Activated T-cell treated with anti-CD3 and anti-CD28 coated beads, Interleukin-2, amount 50 U/mL, for 48 hours (primary cell): ENCODE data around the gene AP3M1.

Experiments used
- DNase-seq, 2 experiments: peaks; one replicate each; pipeline ENCODE4 v3.0.0-alpha.2; 2020

AP3M1 gene

DNA sequence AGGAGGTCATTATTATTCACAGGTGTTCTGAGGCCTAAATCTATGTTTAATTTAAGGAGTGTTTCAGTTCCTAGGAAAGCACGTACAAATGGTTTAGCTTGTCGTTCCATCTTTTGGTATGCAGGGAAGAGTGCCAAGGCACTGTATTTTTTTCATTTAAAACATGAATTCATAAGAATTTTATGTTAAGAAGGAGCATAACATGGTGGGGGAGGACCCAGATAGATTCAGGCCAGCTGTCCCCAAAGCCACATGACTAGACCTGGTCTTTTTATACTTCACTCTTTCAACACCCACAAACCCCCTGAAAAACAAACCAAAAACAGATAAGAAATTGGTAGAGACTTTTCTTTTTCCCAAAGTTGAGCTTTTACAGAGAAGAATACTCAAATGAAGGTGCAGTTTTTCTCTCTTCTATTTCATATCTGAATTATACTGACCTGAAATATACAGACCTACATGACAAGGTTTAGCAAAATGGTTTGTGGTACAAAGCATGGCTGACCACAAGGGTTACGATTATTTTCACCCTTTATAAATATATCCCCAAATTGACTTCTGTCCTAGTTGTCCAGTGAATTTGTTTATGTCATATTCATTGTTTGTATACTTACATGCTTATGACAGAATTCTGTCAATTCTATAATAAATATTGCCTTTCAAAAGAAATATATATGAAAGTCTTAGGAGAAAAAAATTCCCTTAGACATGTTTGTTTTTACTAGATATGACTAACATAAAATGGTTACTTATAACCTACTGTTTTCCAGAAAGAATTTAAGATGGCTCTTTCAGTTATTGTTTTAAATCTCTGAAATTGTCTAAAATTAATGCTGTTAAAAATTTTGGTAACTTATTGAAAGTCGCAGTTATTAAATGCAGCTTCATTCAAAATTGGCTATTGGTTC lies 71.3 kb downstream of the AP3M1 start:
- no peak for DNase-seq

DNA sequence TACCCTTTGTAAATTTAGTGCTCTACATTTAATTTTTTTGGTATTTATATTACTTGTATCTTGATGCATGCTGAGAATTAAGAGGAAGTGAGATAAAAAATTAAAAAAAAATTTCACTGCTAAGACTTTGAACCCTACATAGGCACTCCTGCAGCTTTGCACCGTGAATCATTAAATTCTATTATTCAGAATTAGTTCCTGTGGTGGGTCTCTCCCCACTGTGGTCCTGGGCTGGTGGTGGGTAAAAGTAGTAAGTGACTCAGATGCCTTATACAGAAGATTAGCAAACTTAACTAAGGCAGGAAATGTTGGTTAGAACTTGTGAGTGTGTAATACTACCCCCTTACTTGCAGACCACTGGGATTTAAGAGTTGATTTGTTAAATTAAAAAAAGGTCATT lies 72.6 kb downstream of the AP3M1 start:
- DNase-seq: peak; percentile 64

DNA sequence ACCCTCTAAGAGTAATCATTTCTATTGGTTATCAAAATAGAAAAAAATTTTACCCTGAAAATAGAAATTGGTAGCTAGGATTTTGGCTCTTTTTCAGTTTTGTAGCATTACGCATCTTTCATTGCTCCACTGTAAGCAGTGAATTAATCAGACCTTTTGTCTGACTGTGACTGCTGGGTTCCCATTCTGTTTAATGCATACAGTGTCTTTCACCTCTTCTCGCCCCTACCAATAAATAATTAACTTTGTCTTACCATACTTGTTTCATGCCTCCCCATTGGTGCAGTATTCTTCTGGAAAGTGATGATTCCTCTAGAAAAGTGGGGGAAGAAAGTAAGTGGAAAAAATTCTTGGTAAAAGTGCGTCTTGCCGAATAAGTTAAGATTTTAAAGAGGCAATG lies 73.2 kb downstream of the AP3M1 start:
- no peak for DNase-seq

DNA sequence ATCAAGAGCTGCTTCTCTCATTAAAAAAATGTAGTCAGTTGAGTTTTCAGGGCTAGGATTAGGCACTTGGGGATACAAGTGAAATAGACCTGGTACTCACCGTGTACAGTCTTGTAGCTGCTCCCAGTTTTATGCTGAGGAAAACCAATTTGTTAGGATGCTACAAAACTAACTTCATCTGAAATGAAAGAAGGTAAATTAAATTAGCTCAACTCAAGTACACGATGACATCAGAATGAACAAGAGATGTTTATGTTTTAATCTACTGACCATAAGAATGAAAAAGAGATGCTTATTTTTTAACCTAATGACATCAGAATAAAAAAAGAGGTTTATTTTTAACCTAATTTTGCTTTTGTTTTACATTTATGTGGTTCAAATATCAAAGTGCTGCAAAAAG lies 73.7 kb downstream of the AP3M1 start:
- DNase-seq: no peak

DNA sequence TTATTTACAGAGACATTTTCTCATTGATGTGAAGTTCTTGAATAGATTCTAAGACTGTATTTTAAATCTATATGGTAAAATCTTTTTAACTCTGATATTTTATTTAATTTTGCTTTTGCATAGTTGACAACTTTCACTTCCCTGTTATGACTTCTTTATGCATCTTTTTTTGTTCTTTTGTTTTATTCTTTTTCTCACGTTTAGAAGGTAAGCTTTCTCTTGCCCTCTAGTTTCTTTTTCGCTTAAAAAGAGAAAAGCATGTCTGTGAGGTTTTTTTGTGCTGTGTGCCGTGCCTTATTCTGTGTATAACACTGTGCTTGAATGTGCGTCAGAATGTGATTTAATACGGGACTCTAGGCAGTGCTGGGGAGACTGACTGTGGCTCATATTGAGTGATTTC lies 74.7 kb downstream of the AP3M1 start:
- DNase-seq: no peak

DNA sequence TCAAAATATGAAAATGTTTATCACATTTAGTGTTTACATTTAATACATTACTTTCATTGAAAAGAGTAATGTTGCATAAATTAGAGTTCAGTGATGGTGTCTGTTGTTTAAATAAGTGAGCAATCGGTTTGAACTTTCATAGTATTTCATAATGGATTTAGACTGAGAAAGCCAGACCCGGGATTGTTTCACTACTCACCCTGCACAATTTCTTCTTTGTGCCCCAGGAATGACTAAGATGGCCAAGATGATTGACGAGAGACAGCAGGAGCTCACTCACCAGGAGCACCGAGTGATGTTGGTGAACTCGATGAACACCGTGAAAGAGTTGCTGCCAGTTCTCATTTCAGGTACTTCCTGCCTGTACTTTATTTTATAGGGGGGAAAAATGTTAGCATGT lies 78.1 kb downstream of the AP3M1 start:
- no peak for DNase-seq

DNA sequence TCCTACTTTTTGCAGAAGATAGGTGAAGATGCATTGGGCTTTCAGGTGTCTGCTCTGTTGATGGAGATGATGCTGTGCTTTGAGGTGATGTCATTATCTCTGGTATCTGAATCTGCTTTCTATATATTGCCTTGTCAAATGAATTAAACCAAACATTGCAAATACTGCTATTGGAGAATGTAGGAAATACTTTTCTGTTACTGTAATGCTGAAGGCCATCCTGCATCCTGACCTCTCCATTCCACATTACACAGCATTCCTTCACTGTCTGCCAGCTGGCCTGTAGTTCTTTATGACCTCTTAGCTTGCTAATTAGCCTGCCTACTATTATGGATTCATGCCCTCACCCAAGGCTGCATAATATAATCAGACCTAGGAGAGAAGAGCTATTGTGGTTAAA lies 79.5 kb downstream of the AP3M1 start:
- DNase-seq: no peak
